GM18502 (cell line): ENCODE measurements around the gene ELAVL3.
A peak's percentile ranks its signal among the peaks of the same experiment; 100 is the strongest.
"Not testable (repeated sequence)": the region's sequence is repeated elsewhere in the genome, so short reads cannot be mapped to it uniquely, and the experiment has no call there.

Source experiments
- ATAC-seq: cut with Tn5 transposase; IDR thresholded peaks from one replicate; pipeline ENCODE4 v1.9.1; 2021; ENCODE audit warnings: mild to moderate bottlenecking; ENCODE audit not compliant: unreplicated experiment, poor library complexity

ELAVL3 gene

GRCh38 chr19:11445141-11445540 is 35.7 kb downstream of the ELAVL3 start:
- ATAC-seq = no peak

DNA sequence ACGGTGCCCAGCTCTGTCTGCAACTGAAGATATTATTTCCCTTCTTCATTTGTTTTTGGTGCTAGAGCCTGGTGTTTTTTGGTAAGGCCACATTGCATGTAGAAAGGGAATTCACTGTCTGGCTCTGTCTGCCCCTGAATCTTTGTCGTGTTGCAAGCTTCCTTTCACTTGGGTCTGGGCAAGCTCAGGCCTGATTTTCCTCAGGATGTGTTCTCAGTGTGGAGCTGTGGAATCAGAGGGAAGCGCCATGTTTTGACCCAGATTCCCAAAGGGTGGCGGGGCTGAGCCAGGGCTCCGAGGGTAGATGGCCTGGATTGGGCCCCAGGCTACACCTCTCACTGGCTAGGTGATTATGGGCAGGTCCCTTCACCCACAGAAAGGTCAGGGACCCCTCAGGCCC is 36.8 kb downstream of the ELAVL3 start:
- no peak for ATAC-seq

GRCh38 chr19:11437955-11438354 is 42.9 kb downstream of the ELAVL3 start:
- no peak for ATAC-seq

DNA sequence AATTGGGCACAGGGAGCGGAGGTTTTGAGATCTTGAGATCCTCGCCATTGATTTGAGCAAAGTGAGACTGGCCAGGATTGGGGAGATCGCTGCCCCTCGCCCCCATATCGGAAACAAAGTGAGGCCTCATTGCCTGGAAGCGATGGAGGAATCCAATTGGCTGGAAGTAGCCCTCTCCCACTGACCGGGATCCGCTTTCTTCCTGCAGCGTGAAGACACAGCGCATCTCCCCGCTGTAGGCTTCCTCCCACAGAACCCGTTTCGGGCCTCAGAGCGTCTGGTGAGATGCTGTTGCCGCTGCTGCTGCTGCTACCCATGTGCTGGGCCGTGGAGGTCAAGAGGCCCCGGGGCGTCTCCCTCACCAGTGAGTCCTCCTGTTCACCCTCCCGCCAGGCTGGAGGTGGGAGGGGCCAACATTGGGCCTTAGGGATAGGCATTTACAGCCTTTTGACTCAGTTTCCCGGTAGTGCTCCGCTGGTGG is 45.0 kb downstream of the ELAVL3 start:
- no peak for ATAC-seq

GRCh38 chr19:11435057-11435832 is 45.6 kb downstream of the ELAVL3 start, which contains the start of the genes ODAD3 and PRKCSH:
Gene ODAD3, minus strand, starts transcription at chr19:11435121. Its CDS starts 105 bp downstream, at chr19:11435016.
Gene PRKCSH, plus strand, starts transcription at chr19:11435635. Its CDS starts 483 bp downstream, at chr19:11436118.
- peak; percentile 88 for ATAC-seq

DNA sequence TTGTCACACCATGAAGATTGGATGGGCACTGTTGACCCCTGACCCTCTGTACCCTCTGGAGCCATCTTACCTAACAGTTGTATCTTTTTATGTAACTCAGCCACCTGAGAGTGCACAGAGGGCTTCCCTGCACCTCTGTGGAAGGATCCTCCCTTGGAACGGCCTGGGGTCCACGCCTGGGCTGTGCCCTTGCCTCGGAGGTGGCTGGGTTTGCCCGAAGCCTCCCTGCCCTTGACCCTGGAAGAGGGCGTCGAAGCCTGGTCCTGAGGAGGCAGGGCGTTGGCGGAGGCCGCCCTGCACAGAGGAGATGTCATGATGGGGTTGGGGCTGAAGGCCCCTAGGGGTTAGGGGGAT is 46.2 kb downstream of the ELAVL3 start:
- no peak for ATAC-seq

DNA sequence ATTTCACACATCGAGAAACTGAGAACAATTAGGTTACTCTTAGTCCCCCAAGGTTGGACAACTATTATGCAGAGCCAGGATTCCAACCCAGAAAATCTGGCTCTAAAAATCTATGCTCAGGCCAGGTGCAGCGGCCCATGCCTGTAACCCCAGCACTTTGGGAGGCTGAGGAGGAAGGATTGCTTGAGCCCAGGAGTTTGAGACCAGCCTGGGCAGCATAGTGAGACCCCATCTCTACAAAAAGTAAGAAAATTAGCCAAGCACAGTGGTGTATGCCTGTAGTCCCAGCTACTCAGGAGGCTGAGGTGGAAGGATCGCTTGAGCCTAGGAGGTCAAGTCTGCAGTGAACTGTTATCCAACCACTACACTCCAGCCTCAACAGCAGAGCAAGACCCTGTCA is 47.3 kb downstream of the ELAVL3 start:
- not testable (repeated sequence) for ATAC-seq

- ATAC-seq = no peak
Measured at GRCh38 chr19:11426656-11427055, 54.2 kb downstream of the ELAVL3 start.

GRCh38 chr19:11425719-11426457 is 55.0 kb downstream of the ELAVL3 start:
- ATAC-seq = no peak

DNA sequence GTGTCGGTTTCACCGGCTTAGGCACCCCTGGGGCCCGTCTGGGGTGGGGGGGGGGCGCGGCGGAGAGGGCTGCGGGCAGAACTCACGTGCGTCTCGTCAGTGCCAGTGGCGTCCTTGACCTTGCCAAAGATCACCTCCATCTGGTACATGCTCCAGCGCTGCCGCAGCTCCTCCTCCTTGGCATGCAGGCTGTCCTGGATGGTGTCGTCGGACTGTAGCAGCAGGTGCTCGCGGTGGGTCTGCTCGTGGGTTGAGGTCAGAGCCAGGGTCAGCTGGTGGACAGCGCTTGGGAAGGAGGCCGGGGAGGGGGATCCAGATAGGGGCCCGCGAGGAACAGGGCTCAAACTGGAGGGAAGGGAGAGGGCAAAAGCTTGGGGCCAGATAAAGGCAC is 57.1 kb downstream of the ELAVL3 start:
- no peak for ATAC-seq

- ATAC-seq = no peak
Measured at GRCh38 chr19:11423164-11423790, 57.6 kb downstream of the ELAVL3 start.

DNA sequence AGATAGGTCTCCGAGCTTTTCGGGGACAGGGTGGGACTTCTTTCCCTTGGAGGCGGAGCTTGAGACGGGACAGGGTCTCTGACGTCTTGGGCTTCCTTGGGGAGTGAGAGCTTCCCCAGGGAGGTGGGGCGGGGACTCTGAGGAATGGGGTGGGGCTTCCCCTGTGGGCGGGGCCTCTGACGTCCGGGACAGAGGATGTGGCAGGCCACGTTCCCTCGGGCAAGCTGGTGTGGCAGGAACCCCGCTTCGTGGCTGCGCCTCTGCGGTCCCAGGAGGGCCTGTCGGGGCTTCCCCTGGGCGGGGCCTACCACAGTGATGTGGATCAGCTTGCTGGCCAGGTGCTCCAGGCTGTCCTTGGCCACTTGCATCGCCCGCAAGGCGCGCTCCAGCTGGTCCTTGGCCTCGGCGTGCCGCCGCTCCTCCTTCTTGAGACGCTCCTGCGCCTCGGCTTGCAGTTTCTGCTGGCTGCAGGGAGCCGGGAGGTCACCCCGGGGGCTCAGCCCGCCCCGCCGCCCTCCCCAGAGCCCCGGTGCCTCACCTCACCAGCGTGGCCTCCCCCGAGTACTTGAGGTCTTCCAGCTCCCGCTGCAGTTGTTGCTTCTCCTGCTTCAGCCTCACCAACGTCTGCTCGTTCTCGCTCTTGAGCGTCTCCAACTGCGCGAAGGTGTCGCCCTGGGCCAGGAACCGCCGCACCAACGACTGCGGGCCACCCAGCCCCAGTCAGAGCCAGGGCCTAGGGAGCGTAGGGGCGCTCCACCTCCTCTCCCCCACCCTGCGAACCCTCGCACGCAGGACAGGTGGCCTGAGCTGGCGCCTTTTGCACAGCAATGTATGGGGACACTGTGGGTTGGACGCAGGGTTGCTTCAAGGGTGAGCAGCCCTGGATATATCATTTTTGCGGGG is 58.4 kb downstream of the ELAVL3 start:
- peak; percentile 60 for ATAC-seq

- peak; percentile 39 for ATAC-seq
Measured at GRCh38 chr19:11421371-11422098, 59.3 kb downstream of the ELAVL3 start.

DNA sequence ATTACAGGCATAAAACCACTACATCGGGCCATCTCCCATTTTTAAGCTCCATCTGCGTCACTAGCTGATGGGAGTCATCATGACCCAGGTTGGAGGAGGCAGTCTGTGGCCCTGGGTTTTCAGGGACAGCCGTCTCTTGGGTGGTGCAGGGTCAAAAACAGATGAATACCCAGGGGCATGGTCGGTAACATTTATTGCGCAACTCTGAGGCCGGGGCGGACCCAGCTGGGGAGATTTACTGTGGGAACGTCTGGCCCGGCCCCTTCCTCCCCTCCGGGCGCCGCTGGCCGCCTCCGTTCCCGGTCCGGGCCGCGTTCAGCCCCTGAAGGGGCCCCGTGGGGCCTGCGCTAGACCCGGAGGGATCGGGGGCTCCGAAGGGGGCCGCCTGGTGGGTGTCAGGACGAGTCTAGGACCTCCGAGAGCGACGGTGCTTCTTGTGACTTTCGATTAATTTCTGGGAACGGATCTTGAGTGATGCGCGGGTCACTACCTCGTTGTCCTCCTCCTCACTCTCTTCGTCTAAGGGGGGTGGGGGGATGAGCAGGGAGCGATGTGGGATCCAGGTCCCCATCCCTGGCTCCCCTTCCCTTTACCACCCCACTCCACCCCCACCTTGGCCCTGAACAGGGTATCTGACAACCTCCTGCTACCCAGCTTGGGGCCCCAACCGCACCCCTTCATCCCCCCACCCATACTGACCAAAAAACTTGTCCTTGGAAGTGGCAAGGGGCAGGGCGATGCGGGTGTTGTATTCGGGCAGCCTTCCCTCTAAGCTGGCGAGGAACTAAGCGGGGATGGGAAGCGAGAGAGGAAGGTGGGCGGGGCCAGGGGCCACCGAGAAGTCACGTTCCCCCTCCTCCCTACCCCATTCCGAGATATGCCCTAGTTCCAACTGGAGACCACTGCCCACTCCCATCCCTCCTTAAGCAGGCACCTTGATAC is 60.1 kb downstream of the ELAVL3 start:
- no peak for ATAC-seq

DNA sequence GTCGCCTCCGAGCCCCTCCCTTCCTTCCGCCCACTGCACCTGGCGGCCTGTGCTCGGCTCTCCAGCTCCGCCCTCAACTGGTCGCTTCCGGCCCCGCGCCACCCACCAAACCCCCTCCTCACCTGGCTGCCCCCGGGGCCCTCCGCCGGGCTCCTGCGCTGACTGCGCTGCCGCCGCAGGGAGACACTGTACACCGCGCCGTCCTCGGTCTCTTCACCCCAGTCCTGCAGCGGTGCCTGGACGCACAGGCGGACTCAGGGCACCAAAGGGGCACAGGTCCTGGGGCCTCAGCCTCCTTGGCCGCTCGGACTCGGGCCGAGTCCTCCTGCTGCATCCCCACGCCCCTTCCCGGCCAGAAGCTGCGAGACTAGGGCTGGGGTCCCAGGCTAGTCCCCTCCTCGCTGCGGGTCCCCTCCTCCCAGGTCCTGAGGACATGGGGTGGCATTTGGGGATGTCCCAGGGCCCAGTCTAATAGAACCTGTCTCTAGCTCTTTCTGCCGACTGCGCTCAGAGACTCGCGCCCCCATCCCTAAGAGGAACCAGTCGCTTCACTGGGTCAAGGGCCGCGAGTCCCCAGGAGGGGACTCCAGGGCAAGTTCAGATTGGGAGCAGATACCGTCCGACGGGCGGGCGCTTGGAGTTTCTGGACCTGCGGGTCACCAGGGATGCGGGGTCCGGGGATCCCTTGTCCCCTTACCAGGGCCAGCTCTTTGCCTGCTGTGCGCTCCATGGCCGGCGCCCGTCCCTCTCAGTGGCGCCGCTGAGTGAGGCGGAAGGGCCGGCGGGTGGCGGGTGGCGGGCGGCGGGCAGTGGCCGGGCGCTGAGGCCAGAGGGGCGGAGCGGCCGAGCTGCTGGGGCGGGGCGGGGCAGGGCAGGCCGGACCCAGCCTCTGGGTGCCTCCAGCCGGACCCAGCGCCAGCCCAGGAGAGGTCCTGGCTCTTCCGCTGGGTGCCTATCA is 62.0 kb downstream of the ELAVL3 start, which contains the start of gene RGL3:
TSS of gene RGL3 (minus strand) at position 766 of the 958 bp plus-strand sequence. CDS start at position 730, 36 bp downstream.
- no peak for ATAC-seq

DNA sequence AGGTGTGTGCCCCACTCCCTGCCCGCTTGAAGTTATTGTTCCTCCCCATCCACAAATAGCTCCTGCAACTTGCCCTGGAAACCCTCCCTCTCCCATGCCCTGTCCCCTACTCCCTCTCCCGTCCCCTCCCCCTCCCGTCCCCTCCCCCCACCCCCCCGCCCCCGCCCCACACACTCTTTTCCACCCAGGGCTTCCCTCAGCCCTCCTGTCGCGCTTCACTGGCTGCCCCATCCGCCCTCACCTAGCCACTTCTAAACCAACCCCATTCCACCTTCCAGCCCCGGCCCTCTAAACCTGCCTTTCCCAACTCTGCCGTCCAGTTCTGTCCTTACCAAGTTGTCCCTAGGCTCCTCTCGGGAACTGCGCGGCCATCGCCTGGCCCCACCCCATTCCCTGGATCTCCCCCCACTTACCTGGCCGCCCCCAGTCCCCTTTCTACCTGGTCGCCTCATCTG is 62.7 kb downstream of the ELAVL3 start:
- ATAC-seq = no peak
